Measurements from ENCODE around the gene NSD2. TPM values are rescaled to one million over a fixed set of nuclear protein-coding genes. Genes with fewer than 3 reads are reported as not detected.
A peak's percentile ranks its signal among the peaks of the same experiment; 100 is the strongest.

NSD2 gene
- 10 to 100 TPM; 17.3 to 23.6 (median 19.4) TPM for total RNA-seq

GRCh38 chr4:1870578-1871443, at the start of gene NSD2:
Gene NSD2 (plus strand): TSS chr4:1871393. CDS start chr4:1900655, 29,262 bp downstream.
- H3K4me3 ChIP-seq (ENCODE audit: low read depth, poor library complexity, severe bottlenecking), result peak within 1 kb of the TSS; percentile 99
- intact Hi-C loops (cut with DNase I; ENCODE audit: low total_unique reads), result loop anchor here (5.0 kb wide), 1 partner anchor 881 kb away; no protein-coding TSS in a partner anchor
- TF ChIP-seq CTCF (IDR thresholded peaks at IDR 0.05) (no peak), POLR2A (IDR thresholded peaks at IDR 0.05) (no peak)
- peak; percentile 71 to 97 for DNase-seq (ENCODE audit: low spot score in 2 of 2)
- WGBS, 2 donors, result 0 to 2% methylated on average over 20 to 35 of the region's 155 CpGs

GRCh38 chr4:1821679-1822567, 49.3 kb upstream of the NSD2 start:
- intact Hi-C loops (cut with DNase I; ENCODE audit: low total_unique reads), result no loop called here
- 98 to 99% methylated on average over 17 to 18 of the region's 18 CpGs for WGBS, 2 donors

GRCh38 chr4:1822568-1823544, 48.3 kb upstream of the NSD2 start:
- no peak for DNase-seq (ENCODE audit: low spot score in 2 of 2)
- H3K4me3 ChIP-seq (ENCODE audit: low read depth, poor library complexity, severe bottlenecking), result no peak overlapping the region
- WGBS, 2 donors, result 91 to 95% methylated on average over 28 to 34 of the region's 37 CpGs
- no peak for TF ChIP-seq CTCF (IDR thresholded peaks at IDR 0.05)
- no peak for TF ChIP-seq POLR2A (IDR thresholded peaks at IDR 0.05)
- intact Hi-C loops (cut with DNase I; ENCODE audit: low total_unique reads), result no loop called here

More at GRCh38 chr4:1821679-1822567, 49.3 kb upstream of the NSD2 start:
- TF ChIP-seq CTCF (IDR thresholded peaks at IDR 0.05) (no peak), POLR2A (IDR thresholded peaks at IDR 0.05) (no peak)
- DNase-seq (ENCODE audit: low spot score in 2 of 2), result no peak
- H3K4me3 ChIP-seq (ENCODE audit: low read depth, poor library complexity, severe bottlenecking), result no peak overlapping the region

- no peak for DNase-seq (ENCODE audit: low spot score in 2 of 2)
- TF ChIP-seq CTCF (IDR thresholded peaks at IDR 0.05) (no peak), POLR2A (IDR thresholded peaks at IDR 0.05) (no peak)
- intact Hi-C loops (cut with DNase I; ENCODE audit: low total_unique reads), result no loop called here
- WGBS, 2 donors, result 94 to 95% methylated on average over 12 of the region's 12 CpGs
- H3K4me3 ChIP-seq (ENCODE audit: low read depth, poor library complexity, severe bottlenecking), result no peak overlapping the region
These were observed 47.7 kb upstream of the NSD2 start for GRCh38 chr4:1823545-1823932.

GRCh38 chr4:1824746-1825145, 46.4 kb upstream of the NSD2 start:
- intact Hi-C loops (cut with DNase I; ENCODE audit: low total_unique reads), result no loop called here
- TF ChIP-seq CTCF (IDR thresholded peaks at IDR 0.05), result no peak
- TF ChIP-seq POLR2A (IDR thresholded peaks at IDR 0.05), result no peak
- 79 to 84% methylated on average over 11 of the region's 11 CpGs for WGBS, 2 donors

More at GRCh38 chr4:1824746-1825145, 46.4 kb upstream of the NSD2 start:
- H3K4me3 ChIP-seq (ENCODE audit: low read depth, poor library complexity, severe bottlenecking), result no peak overlapping the region
- DNase-seq (ENCODE audit: low spot score in 2 of 2), result no peak
